Endothelial cell of umbilical vein (primary cell): ENCODE results near the gene B4GALNT4. TPM values are rescaled to one million over a fixed set of nuclear protein-coding genes. Genes with fewer than 3 reads are reported as not detected.

Experiments used
- BruUV-seq: library from RNA; stranded (reverse); fragments of 400-500 nt; replicated peaks from 2 replicates; lab custom pipeline; 2021; lab: Mats Ljungman, UMichigan
- CTCF ChIA-PET: fragments of 300-600, 350-600 bp; sonication (Branson Sonifier 250); formaldehyde crosslinking; loops from one replicate; lab custom pipeline; 2021; ENCODE audit warnings: antibody characterized with exemption, inconsistent platforms; lab: Charles Lee
- POLR2A ChIA-PET: fragments of 300-600, 350-600 bp; sonication (Branson Sonifier 250); formaldehyde crosslinking; loops from one replicate; lab custom pipeline; 2021; ENCODE audit warnings: antibody characterized with exemption, inconsistent platforms; lab: Charles Lee
- DNase-seq: peaks from one replicate; pipeline ENCODE4 v3.0.0-alpha.2; 2011; ENCODE audit warnings: low read depth, low spot score
- FAIRE-seq: peaks from 2 replicates; lab custom pipeline; 2011; peaks lifted over from hg19 to GRCh38; lab: Jason Lieb, UNC
- H2AFZ ChIP-seq: 2 replicates; pipeline ENCODE4 v1.6.0; 2012; ENCODE audit warnings: low read depth, low read length, control low read depth, inconsistent platforms
- H3K27ac ChIP-seq: 2 replicates; pipeline ENCODE4 v1.5.1; 2011; ENCODE audit warnings: low read depth, mild to moderate bottlenecking, control low read depth, low read length, moderate library complexity; ENCODE audit not compliant: insufficient read depth
- H3K27me3 ChIP-seq, 2 experiments: 2 replicates each; pipeline versions ENCODE4 v1.6.0 to v1.6.1; 2011; ENCODE audit warnings: low read length in 2 of 2, mixed read lengths in 1 of 2; ENCODE audit not compliant: control insufficient read depth in 2 of 2, insufficient read depth in 2 of 2
- H3K36me3 ChIP-seq, 2 experiments: 2 replicates in 1 of 2; 3 replicates in 1 of 2; pipeline ENCODE4 v1.5.1; 2011; ENCODE audit warnings: low read length in 2 of 2, mild to moderate bottlenecking in 1 of 2, moderate library complexity in 1 of 2; ENCODE audit not compliant: control insufficient read depth in 2 of 2, insufficient read depth in 2 of 2; ENCODE audit errors: extremely low read depth in 1 of 2
- H3K4me1 ChIP-seq: 3 replicates; pipeline ENCODE4 v1.5.1; 2011; ENCODE audit warnings: mild to moderate bottlenecking, low read length; ENCODE audit not compliant: control insufficient read depth, insufficient read depth; ENCODE audit errors: extremely low read depth
- H3K4me2 ChIP-seq: 2 replicates; pipeline ENCODE4 v1.6.1; 2011; ENCODE audit warnings: low read length, control low read depth, mixed read lengths; ENCODE audit not compliant: insufficient read depth
- H3K4me3 ChIP-seq, 3 experiments: fragments of 200-600 bp in 1 of 3; sonication (generic), shearing (Covaris generic) in 1 of 3; replicated peaks in 1 of 3; 2 replicates each; pipeline ENCODE4 v1.5.1; 2011 to 2016; ENCODE audit warnings: control low read depth in 3 of 3, low read length in 3 of 3, mild to moderate bottlenecking in 2 of 3, inconsistent platforms in 1 of 3, low read depth in 1 of 3, moderate library complexity in 1 of 3; ENCODE audit not compliant: insufficient read depth in 1 of 3
- H3K79me2 ChIP-seq: 2 replicates; pipeline ENCODE4 v1.6.0; 2012; ENCODE audit warnings: low read length, inconsistent platforms; ENCODE audit not compliant: control insufficient read depth, insufficient read depth
- H3K9ac ChIP-seq: replicated peaks from 2 replicates; pipeline ENCODE3; 2011; ENCODE audit warnings: low read length, control low read depth; ENCODE audit not compliant: insufficient read depth; ENCODE audit errors: extremely low read depth
- H3K9me1 ChIP-seq: replicated peaks from 3 replicates; pipeline ENCODE4 v1.6.0; 2011; ENCODE audit warnings: mild to moderate bottlenecking, low read length; ENCODE audit not compliant: control insufficient read depth, insufficient read depth; ENCODE audit errors: extremely low read depth
- H3K9me3 ChIP-seq: replicated peaks from 2 replicates; pipeline ENCODE4 v1.5.1; 2012; ENCODE audit warnings: low read length, inconsistent platforms; ENCODE audit not compliant: control insufficient read depth, insufficient read depth
- H4K20me1 ChIP-seq: replicated peaks from 2 replicates; pipeline ENCODE3; 2011; ENCODE audit warnings: mild to moderate bottlenecking, low read length; ENCODE audit not compliant: control insufficient read depth, insufficient read depth; ENCODE audit errors: extremely low read depth
- EZH2 ChIP-seq: IDR thresholded peaks from 2 replicates; pipeline ENCODE4 v1.6.1; 2012; ENCODE audit warnings: borderline replicate concordance, low read depth, mild to moderate bottlenecking, moderate library complexity, low read length, inconsistent platforms; ENCODE audit not compliant: severe bottlenecking
- FOS ChIP-seq: IDR thresholded peaks from 2 replicates; pipeline ENCODE4 v1.6.1; 2011; ENCODE audit warnings: mild to moderate bottlenecking, low read length, moderate library complexity, borderline replicate concordance; ENCODE audit not compliant: insufficient read depth
- GATA2 ChIP-seq: IDR thresholded peaks from 2 replicates; pipeline ENCODE4 v1.7.0; 2011; ENCODE audit warnings: low read depth, mild to moderate bottlenecking, moderate library complexity, mixed read lengths, low read length; ENCODE audit not compliant: insufficient read length, insufficient read depth
- JUN ChIP-seq: IDR thresholded peaks from 2 replicates; pipeline ENCODE4 v1.6.1; 2011; ENCODE audit warnings: borderline replicate concordance, low read depth; ENCODE audit not compliant: insufficient read length, insufficient read depth
- MAX ChIP-seq: IDR thresholded peaks from 2 replicates; pipeline ENCODE4 v1.6.1; 2011; ENCODE audit not compliant: insufficient read depth, insufficient read length
- MYC ChIP-seq: IDR thresholded peaks from one replicate; pipeline ENCODE4 v1.6.1; 2011; ENCODE audit warnings: mild to moderate bottlenecking, low read depth, low read length
- POLR2A ChIP-seq: IDR thresholded peaks from 2 replicates; pipeline ENCODE4 v1.6.1; 2012; ENCODE audit warnings: low read depth, mild to moderate bottlenecking, control low read depth, low read length
- POLR2AphosphoS5 ChIP-seq: IDR thresholded peaks from 2 replicates; pipeline ENCODE4 v1.6.1; 2012; ENCODE audit warnings: low read depth, mild to moderate bottlenecking, control low read depth, low read length, moderate library complexity; ENCODE audit not compliant: insufficient read depth
- dilution Hi-C: fragments of 300-500 bp; cut with MboI; formaldehyde crosslinking; loops from one replicate; pipeline ENCODE4 v1.15.0; 2019; ENCODE audit warnings: low sequenced_read_pairs; ENCODE audit not compliant: extremely low pct_ligation_motif_present
- intact Hi-C: fragments of 100-400 bp; cut with micrococcal nuclease; formaldehyde crosslinking; loops from one replicate; pipeline ENCODE4 v1.10.0; 2022
- polyA plus RNA-seq, 4 experiments: library from polyadenylated mRNA; depleted of rRNA in 3 of 4; stranded (reverse) in 3 of 4; unstranded in 1 of 4; fragments of >200 nt; gene quantifications; 2 replicates each; pipeline versions ENCODE4 v1.2.1 to v1.2.3, GENCODE V29; 2011 to 2012; ENCODE audit warnings: missing spikeins in 1 of 4
- total RNA-seq: library from RNA; stranded (reverse); gene quantifications from 2 replicates; pipeline ENCODE4 v1.2.3, GENCODE V29; 2021
- TF ChIP-seq, protein P1 (sequence below), 2 donors: IDR thresholded peaks; 1 replicate in 1 of 2; 2 replicates in 1 of 2; pipeline ENCODE4 v1.5.1; 2011; ENCODE audit warnings: low read length in 2 of 2, mild to moderate bottlenecking in 2 of 2, moderate library complexity in 2 of 2, control low read depth in 1 of 2, inconsistent platforms in 1 of 2, low read depth in 1 of 2; ENCODE audit not compliant: insufficient read depth in 1 of 2; ENCODE audit errors: extremely low read depth in 1 of 2

Gene B4GALNT4
- total and polyA plus RNA-seq, 2 donors (not counting 3 experiments of a cell fraction or from before 2014, with no cell fraction given): 9.2 to 9.6 TPM

DNA sequence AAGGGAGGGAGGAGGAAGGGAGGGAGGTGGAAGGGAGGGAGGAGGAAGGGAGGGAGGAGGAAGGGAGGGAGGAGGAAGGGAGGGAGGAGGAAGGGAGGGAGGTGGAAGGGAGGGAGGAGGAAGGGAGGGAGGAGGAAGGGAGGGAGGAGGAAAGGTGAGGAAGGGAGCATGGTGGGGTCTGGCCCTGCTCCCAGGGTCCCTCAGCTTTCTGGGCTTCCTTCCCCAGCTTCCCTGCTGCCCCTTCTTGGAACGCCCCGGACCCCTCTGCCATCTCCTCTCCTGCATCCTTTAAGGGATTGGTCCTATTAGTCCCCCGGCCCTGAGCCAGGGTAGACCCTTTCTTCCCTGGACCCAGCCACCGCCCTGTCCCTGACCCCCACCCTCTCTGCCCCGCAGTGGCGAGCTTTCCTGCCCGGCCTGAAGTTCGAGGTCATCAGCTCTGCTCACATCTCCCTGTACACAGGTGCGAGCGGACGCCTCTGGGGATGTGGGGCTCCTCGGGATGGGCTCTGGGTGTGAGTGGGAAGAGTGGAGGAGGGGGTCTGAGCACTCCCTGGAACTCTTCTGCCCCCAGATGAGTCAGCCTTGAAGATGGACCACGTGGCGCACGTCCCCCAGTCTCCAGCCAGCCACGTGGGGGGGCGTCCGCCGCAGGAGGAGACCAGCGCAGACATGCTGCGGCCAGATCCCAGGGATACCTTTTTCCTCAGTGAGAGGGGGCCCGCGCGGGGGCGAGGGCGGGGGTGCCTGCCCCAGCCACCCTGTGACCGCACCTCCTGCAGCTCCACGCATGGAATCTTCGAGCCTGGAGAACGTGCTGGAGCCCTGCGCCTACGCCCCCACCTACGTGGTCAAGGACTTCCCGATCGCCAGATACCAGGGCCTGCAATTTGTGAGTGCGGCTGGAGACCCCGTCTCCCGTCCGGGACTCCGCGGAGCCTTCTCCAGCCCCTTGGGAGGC lies 6.0 kb downstream of the B4GALNT4 start:
- H4K20me1 ChIP-seq: no peaks in the 10 kb centered on the region
- H3K4me1 ChIP-seq: no peaks in the 10 kb centered on the region
- no peak overlapping the region for H3K9ac ChIP-seq
- no peak overlapping the region for H3K4me2 ChIP-seq
- H3K4me3 ChIP-seq: no peak overlapping the region
- FAIRE-seq (no peak), DNase-seq (no peak)
- H3K9me3 ChIP-seq: no peaks in the 10 kb centered on the region
- no peak overlapping the region for H3K27ac ChIP-seq
- ChIA-PET POLR2A (no interaction called here), CTCF (no interaction called here)
- no peak for TF ChIP-seq FOS
- no peak for TF ChIP-seq EZH2
- TF ChIP-seq, protein P1, sequence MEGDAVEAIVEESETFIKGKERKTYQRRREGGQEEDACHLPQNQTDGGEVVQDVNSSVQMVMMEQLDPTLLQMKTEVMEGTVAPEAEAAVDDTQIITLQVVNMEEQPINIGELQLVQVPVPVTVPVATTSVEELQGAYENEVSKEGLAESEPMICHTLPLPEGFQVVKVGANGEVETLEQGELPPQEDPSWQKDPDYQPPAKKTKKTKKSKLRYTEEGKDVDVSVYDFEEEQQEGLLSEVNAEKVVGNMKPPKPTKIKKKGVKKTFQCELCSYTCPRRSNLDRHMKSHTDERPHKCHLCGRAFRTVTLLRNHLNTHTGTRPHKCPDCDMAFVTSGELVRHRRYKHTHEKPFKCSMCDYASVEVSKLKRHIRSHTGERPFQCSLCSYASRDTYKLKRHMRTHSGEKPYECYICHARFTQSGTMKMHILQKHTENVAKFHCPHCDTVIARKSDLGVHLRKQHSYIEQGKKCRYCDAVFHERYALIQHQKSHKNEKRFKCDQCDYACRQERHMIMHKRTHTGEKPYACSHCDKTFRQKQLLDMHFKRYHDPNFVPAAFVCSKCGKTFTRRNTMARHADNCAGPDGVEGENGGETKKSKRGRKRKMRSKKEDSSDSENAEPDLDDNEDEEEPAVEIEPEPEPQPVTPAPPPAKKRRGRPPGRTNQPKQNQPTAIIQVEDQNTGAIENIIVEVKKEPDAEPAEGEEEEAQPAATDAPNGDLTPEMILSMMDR (IDR thresholded peaks at IDR 0.05; ENCODE audit: extremely low read depth in 1 of 2, insufficient read depth in 1 of 2, low read depth in 1 of 2, low read length in 2 of 2): no peak
- no peak for TF ChIP-seq GATA2
- TF ChIP-seq JUN: no peak
- no peak for TF ChIP-seq MYC
- TF ChIP-seq MAX: no peak
- no peak for TF ChIP-seq POLR2AphosphoS5
- TF ChIP-seq POLR2A: no peak
- H3K9me1 ChIP-seq: no peaks in the 10 kb centered on the region
- H3K79me2 ChIP-seq: no peaks in the 10 kb centered on the region
- intact Hi-C loops (no loop called here), dilution Hi-C loops (no loop called here)
- BruUV-seq: no TSS peak
- H3K36me3 ChIP-seq: no peaks in the 10 kb centered on the region
- no peak overlapping the region for H2AFZ ChIP-seq
- peaks cover under 1 to 3% of the 10 kb centered on the region in 2 experiments for H3K27me3 ChIP-seq
